NCI-H446 (cell line): ENCODE results near the gene MDH1.

Experiments
- DNase-seq, 2 experiments: peaks; one replicate each; lab custom pipeline; 2025; lab: John Stamatoyannopoulos, UW

MDH1 gene

GRCh38 chr2:63639344-63639743, 50.6 kb downstream of the MDH1 start:
- no peak for DNase-seq

- no peak for DNase-seq
Observed at GRCh38 chr2:63642946-63643345, 54.2 kb downstream of the MDH1 start.

GRCh38 chr2:63643486-63643885, 54.7 kb downstream of the MDH1 start:
- DNase-seq: no peak

- DNase-seq: no peak
Observed at GRCh38 chr2:63648632-63649031, 59.9 kb downstream of the MDH1 start.

GRCh38 chr2:63649829-63650228, 61.1 kb downstream of the MDH1 start:
- DNase-seq: no peak

- DNase-seq: peak in 1 of 2 experiments; percentile 12
Observed at GRCh38 chr2:63650756-63651155, 62.0 kb downstream of the MDH1 start.

GRCh38 chr2:63651356-63651755, 62.6 kb downstream of the MDH1 start:
- no peak for DNase-seq

- peak in 1 of 2 experiments; percentile 72 for DNase-seq
Observed at GRCh38 chr2:63651861-63652651, 63.3 kb downstream of the MDH1 start.

- DNase-seq: peak in 1 of 2 experiments; percentile 63
Observed at GRCh38 chr2:63652652-63652985, 63.9 kb downstream of the MDH1 start.

GRCh38 chr2:63654959-63655358, 66.2 kb downstream of the MDH1 start:
- peak; percentile 63 to 96 for DNase-seq
